Ovary (tissue), 9 donors: ENCODE data around the gene DHRS1. TPM values are rescaled to one million over a fixed set of nuclear protein-coding genes. Genes with fewer than 3 reads are reported as not detected.

Source experiments
- DNase-seq, 5 donors: peaks; one replicate each; pipeline ENCODE4 v3.0.0-alpha.2; 2019 to 2020
- H3K27ac ChIP-seq, 2 donors: fragments of 200-600 bp; one replicate each; pipeline versions ENCODE4 v1.5.1 to v1.8.0; 2019 to 2022
- H3K27me3 ChIP-seq: fragments of 200-600 bp; one replicate; pipeline ENCODE4 v1.8.0; 2022
- H3K36me3 ChIP-seq: fragments of 200-600 bp; sonication (generic); one replicate; pipeline ENCODE4 v1.5.1; 2019
- H3K4me1 ChIP-seq: one replicate; pipeline ENCODE4 v1.8.1; 2013; ENCODE audit warnings: mild to moderate bottlenecking, moderate library complexity; ENCODE audit not compliant: insufficient read depth
- H3K4me3 ChIP-seq: fragments of 200-600 bp; sonication (generic); one replicate; pipeline ENCODE4 v1.5.1; 2017
- H3K9me3 ChIP-seq, 2 donors: fragments of 200-600 bp in 1 of 2; sonication (generic) in 1 of 2; one replicate each; pipeline versions ENCODE4 v1.5.1 to v1.8.1; 2013 to 2019; ENCODE audit warnings: mild to moderate bottlenecking in 1 of 2, moderate library complexity in 1 of 2
- CTCF ChIP-seq, 3 donors: fragments of 450-650 bp in 2 of 3; fragments of 200-600 bp in 1 of 3; IDR thresholded peaks; one replicate each; pipeline versions ENCODE4 v1.5.1 to v1.8.0; 2016 to 2022; ENCODE audit warnings: antibody characterized with exemption in 3 of 3, mild to moderate bottlenecking in 1 of 3
- EP300 ChIP-seq: sonication (generic); formaldehyde crosslinking; IDR thresholded peaks from one replicate; pipeline ENCODE4 v1.6.1; 2017; ENCODE audit warnings: antibody characterized with exemption
- POLR2A ChIP-seq: fragments of 450-650 bp; IDR thresholded peaks from one replicate; pipeline ENCODE4 v1.6.1; 2017; ENCODE audit warnings: antibody characterized with exemption, mild to moderate bottlenecking, moderate library complexity
- WGBS, 3 donors: extraction: QIAGEN DNeasy Blood & Tissue Kit in 1 of 3; methylation state at CpG; one replicate each; pipeline versions ENCODE4 v1.1.5 to v1.1.7; 2013 to 2017; 5-methylcytosine and 5-hydroxymethylcytosine counted together
- intact Hi-C, 4 donors: fragments of 100-400 bp; cut with DNase I; formaldehyde crosslinking; loops; one replicate each; pipeline versions ENCODE4 v1.11.0 to v1.15.1; 2022 to 2023
- polyA plus RNA-seq, 2 donors: library from polyadenylated mRNA; stranded (reverse); fragments of 200-250 nt in 1 of 2; fragments of 350-450 nt in 1 of 2; fragmentation: Illumina TruSeq in 1 of 2; extraction: RNeasy Lipid Tissue Mini Kit (QIAGEN cat#74804) in 1 of 2; gene quantifications; one replicate each; pipeline ENCODE4 v1.2.3, GENCODE V29; 2013 to 2014
- total RNA-seq, 7 donors: library from RNA; depleted of rRNA in 2 of 7; stranded (reverse); fragments of >200 nt in 2 of 7; fragmentation: NEBNext Ultra II Directional in 3 of 7; extraction: Animal tissue kit (Norgen Biotek cat#: 25700) in 3 of 7; gene quantifications; one replicate each; pipeline versions ENCODE4 v1.1.0 to v1.2.4, GENCODE V29; 2016 to 2023
- donor health status: DM: no; HTN: no; CAD: no; lungs with moderate emphysema.
- donor health status: DM: no; HTN: no; CAD: no.
- donor health status: Bipolar disorder and iron deficiency.
- donor health status: DM: yes; HTN: yes; CAD: no.
- donor health status: DM: no; HTN: no; CAD: no.
- donor health status: DM: yes; HTN: yes; CAD: no.

The DHRS1 gene
- total and polyA plus RNA-seq, 9 donors, result 12.8 to 35.6 (median 17.9) TPM

- whole genome bisulfite sequencing, 3 donors, result 83 to 88% (median 87%) methylated on average over 18 of the region's 18 CpGs
- peak in 1 of 5 donors; percentile 26 for DNase-seq
- no peak for TF ChIP-seq CTCF (IDR thresholded peaks at IDR 0.05)
- TF ChIP-seq EP300, result no peak
- TF ChIP-seq POLR2A, result no peak
- Histone ChIP-seq H3K4me1 (peaks cover 3% of the 10 kb centered on the region), H3K4me3 (no peak overlapping the region), H3K36me3 (no peaks in the 10 kb centered on the region), H3K9me3 (no peaks in the 10 kb centered on the region), H3K27ac (no peak overlapping the region), H3K27me3 (no peaks in the 10 kb centered on the region)
- intact Hi-C loops, result no loop called here
Observed at GRCh38 chr14:24258548-24259265, 40.9 kb downstream of the DHRS1 start.

GRCh38 chr14:24258119-24258518, 41.5 kb downstream of the DHRS1 start:
- peak in 1 of 5 donors; percentile 19 for DNase-seq
- H3K4me1 ChIP-seq, result peaks cover 3% of the 10 kb centered on the region
- no peak for TF ChIP-seq POLR2A
- no peak for TF ChIP-seq EP300
- TF ChIP-seq CTCF (IDR thresholded peaks at IDR 0.05), result no peak
- H3K27ac ChIP-seq, result no peak overlapping the region
- H3K36me3 ChIP-seq, result no peaks in the 10 kb centered on the region
- no peaks in the 10 kb centered on the region for H3K9me3 ChIP-seq
- no peak overlapping the region for H3K4me3 ChIP-seq
- WGBS, 3 donors, result 75 to 79% (median 76%) methylated on average over 9 of the region's 9 CpGs
- intact Hi-C loops, result no loop called here
- H3K27me3 ChIP-seq, result no peaks in the 10 kb centered on the region

- DNase-seq, result peak in 1 of 5 donors; percentile 17
- Histone ChIP-seq H3K4me3 (no peak overlapping the region), H3K27me3 (no peaks in the 10 kb centered on the region), H3K9me3 (no peaks in the 10 kb centered on the region), H3K36me3 (no peaks in the 10 kb centered on the region), H3K27ac (no peak overlapping the region), H3K4me1 (peaks cover 3% of the 10 kb centered on the region)
- TF ChIP-seq EP300, result no peak
- intact Hi-C loops, result no loop called here
- 31 to 42% (median 35%) methylated on average over 4 of the region's 4 CpGs for WGBS, 3 donors
Observed at GRCh38 chr14:24256960-24257359, 42.6 kb downstream of the DHRS1 start.

GRCh38 chr14:24255931-24256711, 43.5 kb downstream of the DHRS1 start:
- peak in 2 of 5 donors; percentile 10 to 18 for DNase-seq
- 93 to 94% (median 93%) methylated on average over 12 of the region's 12 CpGs for WGBS, 3 donors
- Histone ChIP-seq H3K27ac (no peak overlapping the region), H3K27me3 (no peaks in the 10 kb centered on the region), H3K36me3 (no peaks in the 10 kb centered on the region), H3K4me1 (peaks cover 3% of the 10 kb centered on the region), H3K4me3 (no peak overlapping the region), H3K9me3 (no peaks in the 10 kb centered on the region)
- TF ChIP-seq EP300 (no peak), CTCF (IDR thresholded peaks at IDR 0.05) (no peak), POLR2A (no peak)
- intact Hi-C loops, result no loop called here

- 86 to 91% (median 86%) methylated on average over 8 of the region's 8 CpGs for WGBS, 3 donors
- H3K27ac ChIP-seq, result no peak overlapping the region
- H3K4me1 ChIP-seq, result peaks cover 3% of the 10 kb centered on the region
- H3K36me3 ChIP-seq, result no peaks in the 10 kb centered on the region
- no peaks in the 10 kb centered on the region for H3K27me3 ChIP-seq
- TF ChIP-seq POLR2A, result no peak
- TF ChIP-seq CTCF (IDR thresholded peaks at IDR 0.05), result no peak
- no peak for TF ChIP-seq EP300
- H3K4me3 ChIP-seq, result no peak overlapping the region
- H3K9me3 ChIP-seq, result no peaks in the 10 kb centered on the region
- intact Hi-C loops, result no loop called here
- DNase-seq, result peak in 2 of 5 donors; percentile 13 to 20
Observed at GRCh38 chr14:24255438-24255837, 44.1 kb downstream of the DHRS1 start.
